NCI-H2171 (cell line): ENCODE data around the gene PRDM2.
"Not testable (repeated sequence)": the region's sequence is repeated elsewhere in the genome, so short reads cannot be mapped to it uniquely, and the experiment has no call there.

ENCODE experiments used
- DNase-seq: peaks from one replicate; lab custom pipeline; 2025; lab: John Stamatoyannopoulos, UW

The PRDM2 gene

GRCh38 chr1:13699510-13699909 is 478 bp upstream of the PRDM2 start:
- no peak for DNase-seq

- DNase-seq, result no peak
Measured at GRCh38 chr1:13700521-13701270, 708 bp downstream of the PRDM2 start.

- no peak for DNase-seq
Measured at GRCh38 chr1:13701271-13701640, 1.3 kb downstream of the PRDM2 start.

GRCh38 chr1:13702425-13703127 is 2.6 kb downstream of the PRDM2 start:
- DNase-seq, result no peak

- DNase-seq, result no peak
Measured at GRCh38 chr1:13703128-13703513, 3.1 kb downstream of the PRDM2 start.

GRCh38 chr1:13703558-13704490 is 3.8 kb downstream of the PRDM2 start:
- DNase-seq, result no peak

- DNase-seq, result no peak
Measured at GRCh38 chr1:13706046-13706445, 6.1 kb downstream of the PRDM2 start.

- DNase-seq, result no peak
Measured at GRCh38 chr1:13707164-13707563, 7.2 kb downstream of the PRDM2 start.

- no peak for DNase-seq
Measured at GRCh38 chr1:13708380-13708982, 8.5 kb downstream of the PRDM2 start.

- DNase-seq, result no peak
Measured at GRCh38 chr1:13710086-13710485, 10.1 kb downstream of the PRDM2 start.

GRCh38 chr1:13714851-13715250 is 14.9 kb downstream of the PRDM2 start:
- DNase-seq, result no peak

- DNase-seq, result not testable (repeated sequence)
Measured at GRCh38 chr1:13715616-13716287, 15.8 kb downstream of the PRDM2 start.

- DNase-seq, result no peak
Measured at GRCh38 chr1:13722808-13723360, 22.9 kb downstream of the PRDM2 start.

GRCh38 chr1:13723810-13724209 is 23.8 kb downstream of the PRDM2 start:
- no peak for DNase-seq

GRCh38 chr1:13725714-13726175 is 25.8 kb downstream of the PRDM2 start:
- no peak for DNase-seq

- DNase-seq, result no peak
Measured at GRCh38 chr1:13728091-13728715, 28.2 kb downstream of the PRDM2 start.

- DNase-seq, result no peak
Measured at GRCh38 chr1:13730291-13730690, 30.3 kb downstream of the PRDM2 start.

GRCh38 chr1:13730751-13731482 is 30.9 kb downstream of the PRDM2 start:
- DNase-seq, result peak; percentile 64

GRCh38 chr1:13731897-13732296 is 31.9 kb downstream of the PRDM2 start:
- DNase-seq, result no peak
